Esophagus muscularis mucosa (tissue), 4 donors: ENCODE data around the gene FXR1.

Experiments
- CTCF ChIP-seq, 3 experiments: fragments of 200-600 bp in 2 of 3; fragments of 450-650 bp in 1 of 3; sonication (generic) in 2 of 3; IDR thresholded peaks; one replicate each; pipeline ENCODE4 v1.5.1; 2017 to 2019; ENCODE audit warnings: antibody characterized with exemption in 3 of 3, mild to moderate bottlenecking in 2 of 3, moderate library complexity in 1 of 3
- EP300 ChIP-seq: sonication (generic); formaldehyde crosslinking; IDR thresholded peaks from one replicate; pipeline ENCODE4 v1.6.1; 2017; ENCODE audit warnings: antibody characterized with exemption
- POLR2AphosphoS5 ChIP-seq, 2 donors: sonication (generic); formaldehyde crosslinking; IDR thresholded peaks; one replicate each; pipeline ENCODE4 v1.6.1; 2017; ENCODE audit warnings: antibody characterized with exemption in 2 of 2

- no peak for TF ChIP-seq CTCF (IDR thresholded peaks at IDR 0.05)
- TF ChIP-seq POLR2AphosphoS5 (IDR thresholded peaks at IDR 0.05) = no peak
- no peak for TF ChIP-seq EP300
Observed at GRCh38 chr3:180929376-180929775, 16.9 kb downstream of the FXR1 start.
